UCSD-AML1 (cell line): ENCODE measurements around the gene DNAH3.
"Not testable (repeated sequence)": the region's sequence is repeated elsewhere in the genome, so short reads cannot be mapped to it uniquely, and the experiment has no call there.

ENCODE experiments used
- DNase-seq: peaks from one replicate; lab custom pipeline; 2025; ENCODE audit not compliant: unreplicated experiment; lab: John Stamatoyannopoulos, UW

The DNAH3 gene

GRCh38 chr16:20946015-20946629 is 204.5 kb downstream of the DNAH3 start:
- DNase-seq: no peak

- DNase-seq: not testable (repeated sequence)
Observed at GRCh38 chr16:20945575-20945875, 205.1 kb downstream of the DNAH3 start.

GRCh38 chr16:20944861-20945574 is 205.6 kb downstream of the DNAH3 start:
- no peak for DNase-seq

- no peak for DNase-seq
Observed at GRCh38 chr16:20942256-20942655, 208.4 kb downstream of the DNAH3 start.

GRCh38 chr16:20941636-20941926 is 209.1 kb downstream of the DNAH3 start:
- DNase-seq: peak; percentile 52

- DNase-seq: peak; percentile 52
Observed at GRCh38 chr16:20940871-20941635, 209.6 kb downstream of the DNAH3 start.

GRCh38 chr16:20939611-20940010 is 211.0 kb downstream of the DNAH3 start:
- DNase-seq: no peak

- no peak for DNase-seq
Observed at GRCh38 chr16:20938426-20938825, 212.2 kb downstream of the DNAH3 start.

GRCh38 chr16:20937736-20938135 is 212.9 kb downstream of the DNAH3 start:
- DNase-seq: no peak

GRCh38 chr16:20933589-20933988 is 217.1 kb downstream of the DNAH3 start:
- no peak for DNase-seq

- no peak for DNase-seq
Observed at GRCh38 chr16:20931066-20931600, 219.5 kb downstream of the DNAH3 start.

GRCh38 chr16:20930365-20930690 is 220.3 kb downstream of the DNAH3 start:
- DNase-seq: no peak

GRCh38 chr16:20929676-20930364 is 220.8 kb downstream of the DNAH3 start:
- not testable (repeated sequence) for DNase-seq

GRCh38 chr16:20928774-20929411 is 221.8 kb downstream of the DNAH3 start:
- no peak for DNase-seq

- DNase-seq: no peak
Observed at GRCh38 chr16:20925751-20926150, 224.9 kb downstream of the DNAH3 start.

- DNase-seq: no peak
Observed at GRCh38 chr16:20923876-20924275, 226.8 kb downstream of the DNAH3 start.

- DNase-seq: no peak
Observed at GRCh38 chr16:20920799-20921198, 229.8 kb downstream of the DNAH3 start.

- DNase-seq: no peak
Observed at GRCh38 chr16:20920091-20920490, 230.6 kb downstream of the DNAH3 start.

GRCh38 chr16:20918486-20919239 is 232.0 kb downstream of the DNAH3 start:
- DNase-seq: no peak

- DNase-seq: no peak
Observed at GRCh38 chr16:20916942-20917341, 233.7 kb downstream of the DNAH3 start.

- no peak for DNase-seq
Observed at GRCh38 chr16:20916289-20916688, 234.4 kb downstream of the DNAH3 start.
